Neuronal stem cell (in vitro differentiated cells): ENCODE results near the gene VAT1.
A peak's percentile ranks its signal among the peaks of the same experiment; 100 is the strongest.
"Not testable (repeated sequence)": the region's sequence is repeated elsewhere in the genome, so short reads cannot be mapped to it uniquely, and the experiment has no call there.

Experiments
- DNase-seq: peaks from one replicate; pipeline ENCODE4 v3.0.0-alpha.2; 2013; ENCODE audit warnings: low spot score
- H2AFZ ChIP-seq: one replicate; pipeline ENCODE4 v1.6.1; 2013; ENCODE audit warnings: mild to moderate bottlenecking, low read length, inconsistent platforms
- H2AK5ac ChIP-seq: 2 replicates; pipeline ENCODE4 v1.6.1; 2013; ENCODE audit warnings: low read depth, mild to moderate bottlenecking, inconsistent platforms, low read length, moderate library complexity, mixed read lengths
- H2BK120ac ChIP-seq: 2 replicates; pipeline ENCODE4 v1.6.1; 2013; ENCODE audit warnings: low read depth, mild to moderate bottlenecking, inconsistent platforms, low read length, moderate library complexity, mixed read lengths
- H2BK12ac ChIP-seq: one replicate; pipeline ENCODE4 v1.6.1; 2013; ENCODE audit warnings: low read length, inconsistent platforms
- H2BK15ac ChIP-seq: 2 replicates; pipeline ENCODE4 v1.6.1; 2013; ENCODE audit warnings: mild to moderate bottlenecking, low read length, inconsistent platforms, mixed read lengths
- H2BK5ac ChIP-seq: one replicate; pipeline ENCODE4 v1.6.1; 2013; ENCODE audit warnings: inconsistent platforms, mild to moderate bottlenecking, low read length, moderate library complexity
- H3K14ac ChIP-seq: one replicate; pipeline ENCODE4 v1.6.1; 2013; ENCODE audit warnings: low read length, inconsistent platforms
- H3K18ac ChIP-seq: 2 replicates; pipeline ENCODE4 v1.6.1; 2013; ENCODE audit warnings: low read length, inconsistent platforms
- H3K23ac ChIP-seq: 2 replicates; pipeline ENCODE4 v1.6.1; 2013; ENCODE audit warnings: low read depth, mild to moderate bottlenecking, mixed read lengths, low read length, inconsistent platforms; ENCODE audit not compliant: poor library complexity
- H3K27ac ChIP-seq: replicated peaks from 3 replicates; pipeline ENCODE4 v1.5.1; 2013; ENCODE audit warnings: low read length, inconsistent platforms
- H3K27me3 ChIP-seq, 3 experiments: 2 replicates each; pipeline ENCODE4 v1.6.1; 2013; ENCODE audit warnings: low read length in 3 of 3, mild to moderate bottlenecking in 2 of 3, inconsistent platforms in 1 of 3, low read depth in 1 of 3, mixed read lengths in 1 of 3, moderate library complexity in 1 of 3; ENCODE audit not compliant: control insufficient read depth in 3 of 3, insufficient read depth in 3 of 3
- H3K36me3 ChIP-seq, 2 donors: replicated peaks in 1 of 2; 2 replicates each; pipeline ENCODE4 v1.6.1; 2013; ENCODE audit warnings: low read length in 2 of 2; ENCODE audit not compliant: control insufficient read depth in 2 of 2, insufficient read depth in 2 of 2
- H3K4ac ChIP-seq: 2 replicates; pipeline ENCODE4 v1.6.1; 2013; ENCODE audit warnings: inconsistent platforms, mild to moderate bottlenecking, low read length, moderate library complexity
- H3K4me1 ChIP-seq, 2 donors: 1 replicate in 1 of 2; 2 replicates in 1 of 2; pipeline ENCODE4 v1.6.1; 2013; ENCODE audit warnings: low read length in 2 of 2, low read depth in 1 of 2; ENCODE audit not compliant: control insufficient read depth in 2 of 2, insufficient read depth in 1 of 2
- H3K4me2 ChIP-seq: one replicate; pipeline ENCODE4 v1.6.1; 2013; ENCODE audit warnings: mild to moderate bottlenecking, low read length, inconsistent platforms; ENCODE audit not compliant: insufficient read depth, poor library complexity, severe bottlenecking
- H3K4me3 ChIP-seq, 2 donors: 2 replicates each; pipeline ENCODE4 v1.5.1; 2013; ENCODE audit warnings: low read length in 2 of 2, mild to moderate bottlenecking in 2 of 2, inconsistent platforms in 1 of 2, moderate library complexity in 1 of 2
- H3K79me1 ChIP-seq: one replicate; pipeline ENCODE4 v1.6.1; 2013; ENCODE audit warnings: low read depth, mild to moderate bottlenecking, inconsistent platforms, low read length, moderate library complexity
- H3K9ac ChIP-seq: one replicate; pipeline ENCODE4 v1.6.1; 2013; ENCODE audit warnings: mild to moderate bottlenecking, low read depth, low read length, inconsistent platforms; ENCODE audit not compliant: poor library complexity
- H3K9me3 ChIP-seq, 2 donors: replicated peaks in 1 of 2; 2 replicates each; pipeline versions ENCODE3 to v1.6.1; 2013; ENCODE audit warnings: low read length in 2 of 2, mild to moderate bottlenecking in 2 of 2, inconsistent platforms in 1 of 2, low read depth in 1 of 2, mixed read lengths in 1 of 2, moderate library complexity in 1 of 2; ENCODE audit not compliant: control insufficient read depth in 2 of 2, insufficient read depth in 1 of 2
- H4K8ac ChIP-seq: one replicate; pipeline ENCODE4 v1.6.1; 2013; ENCODE audit warnings: low read depth, mild to moderate bottlenecking, inconsistent platforms, low read length, moderate library complexity
- H4K91ac ChIP-seq: one replicate; pipeline ENCODE4 v1.6.1; 2013; ENCODE audit warnings: low read length, low read depth, mild to moderate bottlenecking, inconsistent platforms; ENCODE audit not compliant: poor library complexity
- WGBS, 2 donors: extraction: QIAGEN DNeasy Blood & Tissue Kit; methylation state at CpG; one replicate each; pipeline ENCODE4 v1.1.7; 2013; ENCODE audit warnings: missing lambda C conversion rate in 2 of 2, mixed read lengths in 1 of 2; ENCODE audit not compliant: insufficient read length in 2 of 2, insufficient replicate concordance in 1 of 2; ENCODE audit errors: extremely low coverage in 2 of 2; 5-methylcytosine and 5-hydroxymethylcytosine counted together

Gene VAT1

GRCh38 chr17:42997984-42998938 lies 23.9 kb downstream of the VAT1 start, which contains the start of gene RPL27:
Gene RPL27, plus strand, starts transcription at chr17:42998419. Its CDS starts 332 bp downstream, at chr17:42998751.
- Histone ChIP-seq H2AK5ac (no peak within 1 kb of the TSS), H3K4ac (peak within 1 kb of the TSS; percentile 12), H3K36me3 (peaks cover 26 to 52% of the 10 kb centered on the region in 2 donors), H2BK5ac (peak within 1 kb of the TSS; percentile 85), H3K18ac (peak within 1 kb of the TSS; percentile 94), H2AFZ (peak within 1 kb of the TSS; percentile 74), H3K27ac (peak within 1 kb of the TSS; percentile 90), H2BK120ac (no peak within 1 kb of the TSS), H4K8ac (no peak within 1 kb of the TSS), H3K4me1 (peaks cover 4 to 6% of the 10 kb centered on the region in 2 donors), H2BK15ac (no peak within 1 kb of the TSS), H3K9ac (peak within 1 kb of the TSS; percentile 98), H3K14ac (peak within 1 kb of the TSS; percentile 12), H3K27me3 (peaks cover 0 to 1% (median 0%) of the 10 kb centered on the region in 3 experiments), H4K91ac (no peak within 1 kb of the TSS), H3K4me3 (peak within 1 kb of the TSS; percentile 86 to 95), H3K79me1 (peaks cover 6% of the 10 kb centered on the region), H2BK12ac (no peak within 1 kb of the TSS), H3K23ac (peak within 1 kb of the TSS; percentile 40), H3K9me3 (no peaks in the 10 kb centered on the region), H3K4me2 (peak within 1 kb of the TSS; percentile 80)
- WGBS, 2 donors, result no CpG with 5 or more reads among the region's 49 CpGs
- peak; percentile 98 for DNase-seq

DNA sequence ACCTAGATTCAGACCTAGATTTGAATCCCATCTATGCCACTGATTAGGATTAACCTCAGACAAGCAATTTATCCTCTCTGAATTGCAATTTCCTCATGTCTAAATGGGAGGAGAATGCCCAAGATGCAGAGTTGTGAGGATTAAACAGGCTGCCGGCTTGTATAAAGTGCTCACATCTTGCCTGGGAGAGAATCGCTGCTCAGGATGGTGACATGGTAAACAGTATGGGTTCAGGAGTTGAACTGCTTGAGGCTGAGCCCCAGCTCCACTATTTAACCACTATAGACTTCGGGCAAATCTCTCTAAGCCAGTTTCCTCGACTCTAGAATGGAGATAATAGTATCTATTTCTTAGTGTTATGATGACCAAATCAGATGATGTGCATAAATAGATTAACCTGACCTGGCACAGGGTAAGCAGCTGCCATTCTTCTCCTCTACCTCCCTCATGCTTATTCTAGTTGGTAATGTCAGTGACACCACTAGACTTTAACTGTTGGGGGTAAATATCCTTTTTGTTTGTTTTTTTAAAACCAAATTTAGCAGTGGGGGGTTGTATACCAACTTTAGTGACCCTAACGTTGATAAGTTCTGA lies 24.7 kb downstream of the VAT1 start:
- no peak overlapping the region for H3K9ac ChIP-seq
- no peak overlapping the region for H2AK5ac ChIP-seq
- no peak overlapping the region for H2BK5ac ChIP-seq
- H3K79me1 ChIP-seq, result peaks cover 6% of the 10 kb centered on the region
- H3K4ac ChIP-seq, result peak overlapping the region; percentile 12
- no peak overlapping the region for H4K8ac ChIP-seq
- no peak overlapping the region for H3K18ac ChIP-seq
- no peak for DNase-seq
- no peaks in the 10 kb centered on the region for H3K9me3 ChIP-seq
- no peak overlapping the region for H2BK12ac ChIP-seq
- H2BK15ac ChIP-seq, result no peak overlapping the region
- H3K27ac ChIP-seq, result peak overlapping the region; percentile 56
- peak overlapping the region; percentile 74 for H2AFZ ChIP-seq
- H3K4me1 ChIP-seq, result peaks cover 4 to 6% of the 10 kb centered on the region in 2 donors
- no peak overlapping the region for H2BK120ac ChIP-seq
- H3K14ac ChIP-seq, result no peak overlapping the region
- no CpG with 5 or more reads among the region's 5 CpGs for WGBS, 2 donors
- H3K27me3 ChIP-seq, result peaks cover 0 to 1% (median 0%) of the 10 kb centered on the region in 3 experiments
- no peak overlapping the region for H3K23ac ChIP-seq
- H3K36me3 ChIP-seq, result peaks cover 26 to 52% of the 10 kb centered on the region in 2 donors
- H3K4me2 ChIP-seq, result peak overlapping the region; percentile 45
- no peak overlapping the region for H4K91ac ChIP-seq
- peak overlapping the region in 1 of 2 donors; percentile 20 for H3K4me3 ChIP-seq

GRCh38 chr17:42993913-42994312 lies 28.3 kb downstream of the VAT1 start:
- not testable (repeated sequence) for H3K9me3 ChIP-seq

DNA sequence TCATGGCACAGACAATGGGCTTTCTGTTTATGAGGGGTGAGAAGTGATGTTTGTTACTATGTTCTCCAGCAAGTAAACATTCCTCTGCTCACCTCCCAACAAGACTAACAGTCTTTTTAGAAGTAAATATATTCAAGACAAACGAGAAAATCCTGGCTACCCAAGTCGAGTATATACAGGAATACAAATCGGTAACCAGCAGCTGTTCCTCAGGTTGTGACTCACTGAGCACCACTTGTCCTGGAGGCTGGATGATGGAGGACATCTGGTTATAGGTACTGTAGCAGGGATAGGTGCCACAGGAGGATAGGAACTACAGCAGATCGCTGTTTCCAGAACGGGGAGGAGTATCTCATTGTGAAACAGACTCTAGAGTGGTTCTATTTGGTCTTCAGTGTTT lies 29.3 kb downstream of the VAT1 start:
- Histone ChIP-seq H2BK5ac (no peak overlapping the region), H3K4ac (no peak overlapping the region), H3K4me2 (no peak overlapping the region), H2BK12ac (no peak overlapping the region), H2BK15ac (no peak overlapping the region), H4K8ac (no peak overlapping the region), H3K9me3 (no peaks in the 10 kb centered on the region), H3K4me3 (no peak overlapping the region), H4K91ac (no peak overlapping the region), H3K14ac (no peak overlapping the region), H3K18ac (no peak overlapping the region), H3K4me1 (peaks cover 2 to 4% of the 10 kb centered on the region in 2 donors), H2BK120ac (no peak overlapping the region), H3K36me3 (peaks cover 29 to 58% of the 10 kb centered on the region in 2 donors), H2AK5ac (no peak overlapping the region), H2AFZ (no peak overlapping the region), H3K23ac (no peak overlapping the region), H3K27me3 (peaks cover 0 to 1% (median 0%) of the 10 kb centered on the region in 3 experiments), H3K27ac (no peak overlapping the region), H3K9ac (no peak overlapping the region), H3K79me1 (peaks cover 2% of the 10 kb centered on the region)
- no peak for DNase-seq
- WGBS, 2 donors, result no CpG with 5 or more reads among the region's 5 CpGs

More at GRCh38 chr17:42993913-42994312, 28.3 kb downstream of the VAT1 start:
- not testable (repeated sequence) for H3K4me3 ChIP-seq, H2AFZ ChIP-seq, H2BK5ac ChIP-seq, H4K8ac ChIP-seq, H3K23ac ChIP-seq, H2AK5ac ChIP-seq, H3K9ac ChIP-seq, H2BK15ac ChIP-seq, H3K4me2 ChIP-seq, H3K18ac ChIP-seq, H3K14ac ChIP-seq, H3K4ac ChIP-seq, H2BK120ac ChIP-seq, H4K91ac ChIP-seq, DNase-seq, H2BK12ac ChIP-seq, H3K27me3 ChIP-seq, H3K79me1 ChIP-seq, H3K4me1 ChIP-seq, H3K27ac ChIP-seq
- peaks cover 24 to 49% of the 10 kb centered on the region in 2 donors for H3K36me3 ChIP-seq
- no CpG with 5 or more reads among the region's 10 CpGs for WGBS, 2 donors
